SU-DHL-6 (cell line): ENCODE results near the gene FBXW8.

Source experiments
- H2AFZ ChIP-seq: fragments of 200-600 bp; sonication (generic); 2 replicates; pipeline ENCODE4 v1.6.1; 2014; ENCODE audit warnings: low read depth, mild to moderate bottlenecking, moderate library complexity, mixed read lengths, antibody characterized with exemption, low read length; ENCODE audit not compliant: severe bottlenecking
- H3F3A ChIP-seq: fragments of 200-600 bp; shearing (Covaris generic); 2 replicates; pipeline ENCODE4 v1.6.0; 2016; ENCODE audit warnings: antibody characterized with exemption, mild to moderate bottlenecking; ENCODE audit not compliant: insufficient read depth
- H3K27ac ChIP-seq: fragments of 200-600 bp; sonication (generic); 2 replicates; pipeline ENCODE4 v1.5.1; 2016; ENCODE audit warnings: low read depth, mild to moderate bottlenecking, low read length, moderate library complexity, mixed read lengths
- H3K27me3 ChIP-seq: fragments of 200-600 bp; sonication (generic), shearing (Covaris generic); 2 replicates; pipeline ENCODE4 v1.6.0; 2014; ENCODE audit warnings: mild to moderate bottlenecking, low read length
- H3K36me3 ChIP-seq: fragments of 200-600 bp; sonication (generic); 2 replicates; pipeline ENCODE4 v1.6.1; 2014; ENCODE audit warnings: mild to moderate bottlenecking, low read length, mixed read lengths
- H3K4me2 ChIP-seq: fragments of 300-600, 200-600 bp; shearing (Covaris generic), sonication (generic); 2 replicates; pipeline ENCODE4 v1.6.0; 2014; ENCODE audit warnings: low read length, low read depth, mild to moderate bottlenecking; ENCODE audit not compliant: poor library complexity, severe bottlenecking
- H3K4me3 ChIP-seq: fragments of 200-600 bp; sonication (generic); 2 replicates; pipeline ENCODE4 v1.5.1; 2014; ENCODE audit warnings: antibody characterized with exemption, low read length, mild to moderate bottlenecking, mixed read lengths; ENCODE audit not compliant: insufficient read depth, poor library complexity, severe bottlenecking
- H3K79me2 ChIP-seq: fragments of 200-600 bp; sonication (generic); 2 replicates; pipeline ENCODE4 v1.6.1; 2014; ENCODE audit warnings: mild to moderate bottlenecking, low read length, moderate library complexity; ENCODE audit not compliant: insufficient read depth
- H3K9ac ChIP-seq: fragments of 200-600 bp; sonication (generic); 2 replicates; pipeline ENCODE4 v1.7.0; 2014; ENCODE audit warnings: mild to moderate bottlenecking, low read length
- H3K9me2 ChIP-seq: fragments of 200-600 bp; sonication (generic); replicated peaks from 2 replicates; pipeline ENCODE4 v1.6.1; 2014; ENCODE audit warnings: low read length; ENCODE audit not compliant: insufficient read depth
- H3K9me3 ChIP-seq: fragments of 200-600 bp; sonication (generic); 2 replicates; pipeline ENCODE4 v1.6.1; 2014; ENCODE audit warnings: low read length, mixed read lengths; ENCODE audit not compliant: insufficient read depth
- H4K20me1 ChIP-seq: fragments of 200-600 bp; sonication (generic); 2 replicates; pipeline ENCODE4 v1.6.1; 2014; ENCODE audit warnings: low read depth, mild to moderate bottlenecking, antibody characterized with exemption, low read length, moderate library complexity, mixed read lengths
- CTCF ChIP-seq: fragments of 200-600 bp; sonication (generic); IDR thresholded peaks from one replicate; pipeline ENCODE4 v1.5.1; 2017; ENCODE audit warnings: antibody characterized with exemption, mild to moderate bottlenecking, low read length, moderate library complexity; ENCODE audit not compliant: insufficient read depth, poor library complexity, severe bottlenecking
- EZH2phosphoT487 ChIP-seq: fragments of 200-600 bp; sonication (generic), shearing (Covaris generic); conservative IDR thresholded peaks from 2 replicates; pipeline ENCODE4 v1.6.1; 2018; ENCODE audit warnings: mild to moderate bottlenecking, antibody characterized with exemption, low read length, moderate library complexity, mixed read lengths

Gene FBXW8

DNA sequence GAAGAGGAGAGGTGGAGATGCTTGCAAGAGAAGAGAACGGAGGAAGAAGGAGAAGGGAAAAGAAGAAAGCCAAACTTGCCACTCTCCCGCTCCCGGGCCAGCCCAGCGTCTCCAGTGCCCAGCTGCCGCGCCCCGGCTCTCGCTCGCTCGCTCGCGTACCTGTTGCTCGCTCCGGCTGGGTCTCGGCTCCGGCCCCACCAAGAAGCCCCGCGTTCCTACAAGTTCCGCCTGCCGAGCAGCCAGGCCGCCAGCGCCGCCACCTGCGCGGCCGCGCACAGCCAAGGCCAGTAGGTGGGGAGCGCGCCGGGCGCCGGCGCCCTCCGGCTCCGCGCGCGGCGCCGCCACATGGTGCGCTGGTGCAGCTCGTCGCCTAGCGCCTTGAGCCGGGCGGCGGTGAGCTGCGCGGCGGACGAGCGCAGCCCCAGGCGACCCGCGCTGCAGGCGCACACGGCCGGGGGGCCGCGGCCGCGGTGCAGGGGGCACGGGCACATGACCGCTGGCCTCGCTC, 29.9 kb upstream of the FBXW8 start:
- no peak overlapping the region for H3K27ac ChIP-seq
- TF ChIP-seq EZH2phosphoT487 (no peak), CTCF (no peak)
- H3K9ac ChIP-seq: peak overlapping the region; percentile 43
- H2AFZ ChIP-seq: peak overlapping the region; percentile 5
- no peaks in the 10 kb centered on the region for H3K79me2 ChIP-seq
- no peaks in the 10 kb centered on the region for H3F3A ChIP-seq
- no peaks in the 10 kb centered on the region for H3K36me3 ChIP-seq
- no peaks in the 10 kb centered on the region for H3K9me2 ChIP-seq
- H3K9me3 ChIP-seq: no peaks in the 10 kb centered on the region
- 0 out of 2 replicates have a peak, but pooled peaks cover 2% of the 10 kb centered on the region for H3K27me3 ChIP-seq
- peak overlapping the region; percentile 43 for H3K4me3 ChIP-seq
- H4K20me1 ChIP-seq: no peaks in the 10 kb centered on the region
- H3K4me2 ChIP-seq: peak overlapping the region; percentile 54

GRCh38 chr12:116881325-116881876, 29.3 kb upstream of the FBXW8 start, which contains the start of gene HRK:
Gene HRK (minus strand): TSS chr12:116881441. CDS start chr12:116881307, 134 bp downstream.
- Histone ChIP-seq H3K27ac (no peak within 1 kb of the TSS), H2AFZ (peak within 1 kb of the TSS; percentile 5), H3K9me2 (no peaks in the 10 kb centered on the region), H3K36me3 (no peaks in the 10 kb centered on the region), H3K27me3 (0 out of 2 replicates have a peak, but pooled peaks cover 2% of the 10 kb centered on the region), H3K79me2 (no peaks in the 10 kb centered on the region), H3K9me3 (no peaks in the 10 kb centered on the region), H4K20me1 (no peaks in the 10 kb centered on the region), H3K4me2 (peak within 1 kb of the TSS; percentile 54), H3F3A (no peaks in the 10 kb centered on the region), H3K4me3 (peak within 1 kb of the TSS; percentile 43), H3K9ac (peak within 1 kb of the TSS; percentile 43)
- no peak for TF ChIP-seq CTCF
- no peak; the same call in 1 of the 2 replicates for TF ChIP-seq EZH2phosphoT487

DNA sequence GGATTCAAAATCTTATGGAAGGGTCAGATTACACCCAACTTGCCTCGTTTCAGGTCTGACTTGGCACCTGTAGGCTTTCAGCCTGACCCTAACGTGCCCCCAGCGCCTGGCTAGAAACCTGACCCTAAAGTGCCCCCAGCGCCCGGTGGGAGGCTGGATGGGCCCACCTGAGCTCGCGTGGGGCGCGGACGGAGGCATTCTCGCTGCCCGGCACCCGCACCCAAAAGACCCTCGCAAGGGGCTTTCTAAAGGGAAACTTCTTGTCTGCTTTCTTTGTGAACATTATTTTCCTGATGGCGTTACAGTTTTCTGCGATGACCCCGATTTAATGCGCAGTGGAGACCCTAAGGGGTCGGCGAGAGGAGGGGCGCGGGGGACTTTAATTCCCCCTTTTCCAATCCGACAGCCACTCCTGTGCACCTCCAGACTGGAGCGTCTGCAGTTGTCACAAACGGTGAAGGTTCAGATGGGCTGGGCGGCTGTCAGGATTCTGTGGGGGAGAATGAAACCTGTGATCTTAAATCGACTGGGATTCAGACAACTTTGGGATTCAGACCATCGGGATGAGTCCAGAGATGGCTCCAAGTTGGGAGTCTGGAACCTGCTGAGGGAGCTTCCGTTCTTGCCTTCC, 28.8 kb upstream of the FBXW8 start:
- Histone ChIP-seq H3K36me3 (no peaks in the 10 kb centered on the region), H3K79me2 (no peaks in the 10 kb centered on the region), H3K9ac (peak overlapping the region; percentile 22; the same call in 1 of the 2 replicates), H3K4me2 (peak overlapping the region; percentile 54), H3K9me3 (no peaks in the 10 kb centered on the region), H3K27me3 (0 out of 2 replicates have a peak, but pooled peaks cover 2% of the 10 kb centered on the region), H3K27ac (no peak overlapping the region), H2AFZ (no peak overlapping the region), H3F3A (no peaks in the 10 kb centered on the region), H3K4me3 (no peak overlapping the region), H3K9me2 (no peaks in the 10 kb centered on the region), H4K20me1 (no peaks in the 10 kb centered on the region)
- TF ChIP-seq EZH2phosphoT487: no peak; the same call in 1 of the 2 replicates
- no peak for TF ChIP-seq CTCF
